GM12878 (cell line): ENCODE measurements around the gene RAB3GAP1. TPM values are rescaled to one million over a fixed set of nuclear protein-coding genes. Genes with fewer than 3 reads are reported as not detected.
"Not testable (repeated sequence)": the region's sequence is repeated elsewhere in the genome, so short reads cannot be mapped to it uniquely, and the experiment has no call there.

Experiments
- ATAC-seq: fragments of 200-7000 bp; cut with Tn5 transposase; 3 replicates; pipeline ENCODE4 v1.9.1; 2020; ENCODE audit warnings: mild to moderate bottlenecking, moderate library complexity
- BruUV-seq: library from RNA; stranded (reverse); fragments of 400-500 nt; replicated peaks from 2 replicates; lab custom pipeline; 2021; lab: Mats Ljungman, UMichigan
- CTCF ChIA-PET: fragments of 300-600 bp; sonication (Branson Sonifier 250); formaldehyde crosslinking; extraction: SDS; loops from one replicate; lab custom pipeline; 2021; ENCODE audit warnings: inconsistent platforms; lab: Yijun Ruan, JAX
- POLR2A ChIA-PET: fragments of 350-600 bp; formaldehyde crosslinking; extraction: SDS; loops from one replicate; lab custom pipeline; 2021; ENCODE audit warnings: inconsistent platforms; lab: Charles Lee
- RAD21 ChIA-PET: fragments of 300-600 bp; sonication (Branson Sonifier 250); formaldehyde crosslinking; loops from one replicate; lab custom pipeline; 2023; ENCODE audit warnings: antibody characterized with exemption; ENCODE audit not compliant: unreplicated experiment; lab: Charles Lee
- SMC1A ChIA-PET: fragments of 300-600 bp; sonication (Branson Sonifier 250); formaldehyde crosslinking; loops from one replicate; lab custom pipeline; 2023; ENCODE audit not compliant: unreplicated experiment, uncharacterized antibody; lab: Charles Lee
- DNase-seq: peaks from one replicate; pipeline ENCODE4 v3.0.0-alpha.2; 2011; ENCODE audit warnings: low read depth, low spot score
- FAIRE-seq: peaks from 3 replicates; lab custom pipeline; 2011; peaks lifted over from hg19 to GRCh38; lab: Jason Lieb, UNC
- H2AFZ ChIP-seq: 2 replicates; pipeline ENCODE4 v1.6.0; 2011; ENCODE audit warnings: low read depth, low read length, control low read depth; ENCODE audit not compliant: control insufficient read depth
- H3K27ac ChIP-seq: 2 replicates; pipeline ENCODE4 v1.5.1; 2011; ENCODE audit warnings: control low read depth; ENCODE audit not compliant: control insufficient read depth, insufficient read depth
- H3K27me3 ChIP-seq, 2 experiments: replicated peaks in 1 of 2; 2 replicates each; pipeline versions ENCODE4 v1.6.0 to v1.6.1; 2011; ENCODE audit warnings: low read length in 1 of 2; ENCODE audit not compliant: control insufficient read depth in 2 of 2, insufficient read depth in 2 of 2
- H3K36me3 ChIP-seq, 2 experiments: 2 replicates each; pipeline ENCODE4 v1.5.1; 2011; ENCODE audit warnings: low read length in 1 of 2; ENCODE audit not compliant: control insufficient read depth in 2 of 2, insufficient read depth in 2 of 2
- H3K4me1 ChIP-seq: 2 replicates; pipeline ENCODE4 v1.6.1; 2011; ENCODE audit warnings: mild to moderate bottlenecking, low read length, moderate library complexity, mixed read lengths; ENCODE audit not compliant: control insufficient read depth, insufficient read depth
- H3K4me2 ChIP-seq: 2 replicates; pipeline ENCODE4 v1.6.0; 2011; ENCODE audit warnings: control low read depth; ENCODE audit not compliant: control insufficient read depth, insufficient read depth
- H3K4me3 ChIP-seq: fragments of 200-600 bp; sonication (generic); 2 replicates; pipeline ENCODE4 v1.5.1; 2016
- H3K79me2 ChIP-seq: 2 replicates; pipeline ENCODE4 v1.6.0; 2011; ENCODE audit warnings: low read length; ENCODE audit not compliant: control insufficient read depth, insufficient read depth
- H3K9ac ChIP-seq: 2 replicates; pipeline ENCODE4 v1.8.0; 2011; ENCODE audit warnings: low read length, control low read depth, mixed read lengths; ENCODE audit not compliant: control insufficient read depth, insufficient read depth
- H3K9me3 ChIP-seq: replicated peaks from 3 replicates; pipeline ENCODE4 v1.5.1; 2011; ENCODE audit warnings: mild to moderate bottlenecking, low read length; ENCODE audit not compliant: control insufficient read depth, insufficient read depth
- H4K20me1 ChIP-seq: 2 replicates; pipeline ENCODE4 v1.6.0; 2011; ENCODE audit not compliant: control insufficient read depth, insufficient read depth
- RELA ChIP-seq: fragments of 450-650 bp; IDR thresholded peaks from 2 replicates; pipeline ENCODE4 v1.8.0; 2014; ENCODE audit warnings: borderline replicate concordance; ENCODE audit not compliant: partially characterized antibody
- REST ChIP-seq: IDR thresholded peaks from 2 replicates; pipeline ENCODE4 v1.6.1; 2012; ENCODE audit warnings: mild to moderate bottlenecking, low read depth, low read length
- STAT1 ChIP-seq: fragments of 450-650 bp; conservative IDR thresholded peaks from 2 replicates; pipeline ENCODE4 v1.6.1; 2014; ENCODE audit warnings: antibody characterized with exemption, mild to moderate bottlenecking
- WGBS: methylation state at CpG from one replicate; pipeline ENCODE4 v1.1.6; 2016; ENCODE audit warnings: low lambda C conversion rate; ENCODE audit not compliant: insufficient replicate concordance, insufficient coverage; ENCODE audit errors: missing lambda C conversion rate; 5-methylcytosine and 5-hydroxymethylcytosine counted together
- in situ Hi-C: fragments of 300-500 bp; cut with MboI; formaldehyde crosslinking; loops from 9 replicates; pipeline ENCODE4 v1.14.3; 2018; ENCODE audit warnings: mixed read lengths
- intact Hi-C: fragments of 100-400 bp; cut with micrococcal nuclease; formaldehyde crosslinking; loops from one replicate; pipeline ENCODE4 v1.14.2; 2022; ENCODE audit not compliant: unreplicated experiment
- polyA plus RNA-seq, 11 experiments: library from polyadenylated mRNA; depleted of rRNA in 4 of 11; unstranded in 6 of 11; stranded (reverse) in 5 of 11; fragments of >200 nt; fragmentation: Nextera tagmentation in 4 of 11; fragmentation: Illumina TruSeq in 1 of 11; extraction: Ambion mirVana in 4 of 11; extraction: Trizol in 1 of 11; gene quantifications; 1 replicate in 1 of 11; 2 replicates in 10 of 11; pipeline versions ENCODE4 v1.2.1 to v1.2.3, GENCODE V29; 2011 to 2016; ENCODE audit warnings: inconsistent platforms in 2 of 11, missing spikeins in 2 of 11, low read depth in 1 of 11
- total RNA-seq, 4 experiments: library from RNA; depleted of rRNA in 3 of 4; stranded (reverse); fragments of >200 nt in 3 of 4; fragmentation: Illumina TruSeq in 1 of 4; extraction: Trizol in 1 of 4; gene quantifications; 2 replicates each; pipeline versions ENCODE4 v1.2.1 to v1.2.3, GENCODE V29; 2013 to 2021
- TF ChIP-seq, protein P1 (sequence below): fragments of 450-650 bp; IDR thresholded peaks from 2 replicates; pipeline ENCODE4 v1.6.1; 2017; ENCODE audit warnings: mild to moderate bottlenecking, moderate library complexity

The RAB3GAP1 gene
- total and polyA plus RNA-seq, 10 of the 15 experiments (the other 5 are each of a cell fraction or from before 2014, with no cell fraction given), result 13.7 to 36.9 (median 21.0) TPM

DNA sequence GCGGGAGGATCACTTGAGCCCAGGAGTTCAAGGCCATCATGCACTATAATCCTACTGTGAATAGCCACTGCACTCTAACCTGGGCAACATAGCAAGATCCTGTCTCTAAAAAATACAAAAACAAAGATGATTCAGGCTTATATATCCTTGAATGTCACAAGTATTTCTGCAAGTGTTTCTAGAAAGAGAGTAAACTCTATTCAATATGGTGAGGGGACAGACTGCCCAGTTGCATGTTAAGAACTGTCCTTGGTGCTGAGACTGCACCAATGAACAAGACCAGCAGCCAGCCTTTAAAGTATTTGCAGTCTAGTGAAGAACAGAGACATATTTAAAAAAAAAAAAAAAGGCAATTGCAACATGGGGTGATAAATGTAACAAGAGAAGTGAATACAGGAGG, 21.3 kb upstream of the RAB3GAP1 start:
- 24% methylated on average over 1 of the region's 1 CpG for WGBS
- TF ChIP-seq STAT1 (no peak), RELA (no peak), REST (peak; percentile 85)
- TF ChIP-seq, protein P1, sequence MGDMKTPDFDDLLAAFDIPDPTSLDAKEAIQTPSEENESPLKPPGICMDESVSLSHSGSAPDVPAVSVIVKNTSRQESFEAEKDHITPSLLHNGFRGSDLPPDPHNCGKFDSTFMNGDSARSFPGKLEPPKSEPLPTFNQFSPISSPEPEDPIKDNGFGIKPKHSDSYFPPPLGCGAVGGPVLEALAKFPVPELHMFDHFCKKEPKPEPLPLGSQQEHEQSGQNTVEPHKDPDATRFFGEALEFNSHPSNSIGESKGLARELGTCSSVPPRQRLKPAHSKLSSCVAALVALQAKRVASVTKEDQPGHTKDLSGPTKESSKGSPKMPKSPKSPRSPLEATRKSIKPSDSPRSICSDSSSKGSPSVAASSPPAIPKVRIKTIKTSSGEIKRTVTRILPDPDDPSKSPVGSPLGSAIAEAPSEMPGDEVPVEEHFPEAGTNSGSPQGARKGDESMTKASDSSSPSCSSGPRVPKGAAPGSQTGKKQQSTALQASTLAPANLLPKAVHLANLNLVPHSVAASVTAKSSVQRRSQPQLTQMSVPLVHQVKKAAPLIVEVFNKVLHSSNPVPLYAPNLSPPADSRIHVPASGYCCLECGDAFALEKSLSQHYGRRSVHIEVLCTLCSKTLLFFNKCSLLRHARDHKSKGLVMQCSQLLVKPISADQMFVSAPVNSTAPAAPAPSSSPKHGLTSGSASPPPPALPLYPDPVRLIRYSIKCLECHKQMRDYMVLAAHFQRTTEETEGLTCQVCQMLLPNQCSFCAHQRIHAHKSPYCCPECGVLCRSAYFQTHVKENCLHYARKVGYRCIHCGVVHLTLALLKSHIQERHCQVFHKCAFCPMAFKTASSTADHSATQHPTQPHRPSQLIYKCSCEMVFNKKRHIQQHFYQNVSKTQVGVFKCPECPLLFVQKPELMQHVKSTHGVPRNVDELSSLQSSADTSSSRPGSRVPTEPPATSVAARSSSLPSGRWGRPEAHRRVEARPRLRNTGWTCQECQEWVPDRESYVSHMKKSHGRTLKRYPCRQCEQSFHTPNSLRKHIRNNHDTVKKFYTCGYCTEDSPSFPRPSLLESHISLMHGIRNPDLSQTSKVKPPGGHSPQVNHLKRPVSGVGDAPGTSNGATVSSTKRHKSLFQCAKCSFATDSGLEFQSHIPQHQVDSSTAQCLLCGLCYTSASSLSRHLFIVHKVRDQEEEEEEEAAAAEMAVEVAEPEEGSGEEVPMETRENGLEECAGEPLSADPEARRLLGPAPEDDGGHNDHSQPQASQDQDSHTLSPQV, result no peak
- no peak overlapping the region for H3K27ac ChIP-seq
- H3K36me3 ChIP-seq, result no peaks in the 10 kb centered on the region
- in situ Hi-C loops (no loop called here), intact Hi-C loops (no loop called here)
- ChIA-PET SMC1A (no interaction called here), CTCF (no interaction called here), RAD21 (no interaction called here), POLR2A (interaction anchor here (0.7 kb wide), 1 partner anchor 1296 kb away, joined by 4 read pairs; no protein-coding TSS in a partner anchor)
- H2AFZ ChIP-seq, result no peak overlapping the region
- no peaks in the 10 kb centered on the region for H3K79me2 ChIP-seq
- no peak overlapping the region for H3K4me3 ChIP-seq
- no peaks in the 10 kb centered on the region for H3K27me3 ChIP-seq
- no peaks in the 10 kb centered on the region for H3K4me1 ChIP-seq
- no peaks in the 10 kb centered on the region for H4K20me1 ChIP-seq
- FAIRE-seq (no peak), DNase-seq (no peak), ATAC-seq (no peak)
- H3K9me3 ChIP-seq, result no peaks in the 10 kb centered on the region
- H3K4me2 ChIP-seq, result no peak overlapping the region
- no peak overlapping the region for H3K9ac ChIP-seq
- BruUV-seq, result no TSS peak

- WGBS, result no CpG with 5 or more reads among the region's 33 CpGs
- POLR2A ChIA-PET, H3K4me2 ChIP-seq, H4K20me1 ChIP-seq, H3K27me3 ChIP-seq, H3K36me3 ChIP-seq, H3K9me3 ChIP-seq, in situ Hi-C loops, H3K27ac ChIP-seq, H2AFZ ChIP-seq, RAD21 ChIA-PET, DNase-seq, H3K9ac ChIP-seq, H3K4me3 ChIP-seq, intact Hi-C loops, CTCF ChIA-PET, ATAC-seq, BruUV-seq, H3K79me2 ChIP-seq, SMC1A ChIA-PET, FAIRE-seq, H3K4me1 ChIP-seq: not testable (repeated sequence)
Observed at GRCh38 chr2:135033216-135033615, 18.9 kb upstream of the RAB3GAP1 start.
